T follicular helper cell (primary cell): Measurements from ENCODE around the gene ANKRD10.
"Not testable (repeated sequence)": the region's sequence is repeated elsewhere in the genome, so short reads cannot be mapped to it uniquely, and the experiment has no call there.

Source experiments
- DNase-seq: peaks from one replicate; pipeline ENCODE4 v3.0.0-alpha.2; 2020; ENCODE audit warnings: low read depth
- total RNA-seq, 2 experiments: gene quantifications; one replicate each; lab custom pipeline; 2026; lab: John Stamatoyannopoulos, UW

The ANKRD10 gene
- total RNA-seq: 66.7 to 99.3 reads per million in 2 experiments

DNA sequence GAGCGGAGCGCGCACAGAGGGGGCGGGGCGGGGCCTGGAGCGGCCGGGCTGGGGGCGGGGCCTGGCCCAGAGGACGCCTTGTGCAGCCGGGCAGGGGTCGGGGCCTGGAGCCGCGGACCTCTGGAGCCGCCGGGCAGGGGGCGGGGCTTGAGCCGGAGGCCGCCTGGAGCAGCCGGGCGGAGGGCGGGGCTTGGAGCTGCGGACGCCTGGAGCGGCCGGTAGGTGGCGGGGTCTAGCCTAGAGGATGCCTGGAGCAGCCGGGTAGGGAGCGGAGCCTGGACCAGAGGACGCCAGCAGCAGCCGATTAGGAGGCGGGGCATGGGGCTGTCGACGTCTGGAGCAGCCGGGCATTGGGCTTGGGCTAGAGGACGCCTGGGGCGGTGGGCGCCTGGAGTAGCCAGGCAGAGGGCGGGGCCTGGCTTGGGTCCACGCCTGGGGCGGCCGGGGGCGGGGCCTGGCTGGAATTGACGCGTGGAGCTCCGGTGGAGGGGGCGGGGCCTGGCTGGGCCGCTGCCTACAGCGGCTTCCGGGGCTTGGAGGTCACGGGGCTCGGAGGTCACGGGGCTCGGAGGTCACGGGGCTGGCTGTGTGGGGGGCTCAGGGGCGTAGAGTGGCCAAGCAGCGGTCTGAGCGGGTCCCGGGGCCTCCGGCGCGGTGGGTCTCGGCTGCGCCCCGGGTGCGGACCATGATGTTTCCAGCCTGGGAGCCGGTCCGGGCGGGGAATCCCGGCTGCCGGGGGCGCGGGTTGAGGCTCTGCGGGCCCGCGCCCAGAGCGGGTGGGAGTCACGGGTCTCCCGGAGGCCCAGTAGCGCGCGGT lies at the start of gene ANKRD10:
TSS of gene ANKRD10 (minus strand) at position 13 of the 817 bp plus-strand sequence. CDS start 135 bp downstream, outside the sequence.
- DNase-seq: peak; percentile 86

DNA sequence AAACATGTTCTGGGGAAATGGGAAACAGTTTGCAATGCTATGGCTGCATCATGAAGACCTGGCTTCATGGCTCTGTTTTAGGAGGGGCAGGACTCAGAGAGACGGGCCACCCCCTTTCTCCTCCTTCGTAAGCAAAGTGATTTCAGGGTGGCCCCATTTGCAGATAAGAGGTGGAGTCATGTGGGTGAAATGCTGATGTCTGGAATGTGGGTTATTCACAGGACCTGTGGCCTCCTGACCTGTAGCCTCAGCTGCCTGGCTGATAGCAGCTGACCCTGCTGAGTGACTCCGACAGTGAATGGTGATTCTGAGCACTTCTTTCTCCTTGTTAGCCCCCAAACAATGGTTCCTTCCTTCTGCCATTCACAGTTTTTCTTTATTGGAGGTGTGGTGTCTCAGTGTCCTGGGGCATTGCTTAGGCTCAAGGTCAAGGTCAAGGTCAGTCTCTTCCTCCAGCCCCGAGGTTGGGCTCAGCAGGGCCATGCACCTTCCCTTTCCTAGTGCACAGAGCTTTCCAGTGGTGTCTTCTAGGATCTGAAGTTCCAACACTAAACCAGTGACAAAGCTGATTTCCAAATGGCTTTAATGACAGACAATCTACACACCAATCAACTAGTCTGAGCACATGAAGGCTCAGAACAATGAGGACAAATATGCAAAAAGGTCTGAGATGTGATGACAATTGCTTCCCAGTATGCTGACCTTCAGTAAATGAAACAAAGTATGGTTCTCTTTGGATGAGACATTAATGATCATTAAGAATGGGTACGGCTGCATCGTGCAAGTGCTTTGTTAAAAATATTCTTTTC lies 49.6 kb upstream of the ANKRD10 start:
- no peak for DNase-seq

DNA sequence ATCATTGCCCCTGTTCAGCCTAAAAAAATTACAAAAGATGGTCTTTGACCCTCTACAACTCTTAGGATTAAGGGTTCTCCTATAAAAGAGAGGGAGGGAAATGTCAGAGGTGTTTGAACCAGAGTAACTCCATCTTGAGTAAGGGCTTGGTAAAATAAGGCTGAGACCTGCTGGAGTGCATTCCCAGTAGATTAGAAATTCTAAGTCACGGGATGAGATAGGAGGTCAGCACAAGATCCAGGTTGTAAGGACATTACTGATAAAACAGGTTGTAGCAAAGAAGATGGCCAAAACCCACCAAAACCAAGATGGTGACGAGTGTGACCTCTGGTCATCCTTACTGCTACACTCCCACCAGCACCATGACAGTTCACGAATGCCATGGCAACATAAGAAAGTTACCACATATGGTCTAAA lies 48.7 kb upstream of the ANKRD10 start:
- no peak for DNase-seq

DNA sequence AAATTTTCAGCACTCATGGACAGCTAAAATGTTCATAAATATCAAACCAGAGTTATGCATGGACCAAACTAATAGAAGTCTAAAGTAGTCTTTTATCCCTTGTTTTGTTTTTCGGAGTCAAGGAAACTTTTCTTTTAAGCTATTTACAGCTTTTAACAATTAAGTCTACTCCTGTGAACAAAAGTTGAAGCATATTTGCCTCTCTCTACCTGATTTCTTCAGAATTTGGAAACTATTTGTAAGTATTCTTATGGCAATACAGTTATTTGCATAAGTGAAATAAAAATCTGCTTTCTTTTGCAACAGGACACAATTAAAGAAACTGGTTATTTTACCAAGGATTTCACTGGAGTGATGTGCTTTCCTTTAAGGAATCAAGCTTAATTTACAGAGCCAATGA lies 47.1 kb upstream of the ANKRD10 start:
- DNase-seq: no peak

DNA sequence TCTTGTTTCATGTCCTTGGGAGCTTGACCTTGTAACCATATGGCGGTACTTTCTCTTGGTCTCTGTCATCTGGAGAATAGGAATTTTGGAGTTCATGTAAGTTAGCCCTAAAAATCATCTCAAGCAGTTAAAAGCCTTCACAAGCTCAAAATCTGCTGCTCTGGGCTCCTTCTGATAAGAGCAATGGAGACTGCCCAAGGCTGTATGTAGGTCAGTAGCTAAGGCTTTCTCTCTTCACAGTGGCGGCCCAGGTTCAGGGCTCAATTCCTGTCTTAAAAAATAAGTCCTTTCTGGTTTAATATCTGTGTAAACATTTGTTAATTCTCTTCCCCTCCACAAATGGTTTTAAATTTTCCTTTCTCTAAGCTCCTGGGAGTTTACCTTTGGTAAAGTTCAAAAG lies 45.3 kb upstream of the ANKRD10 start:
- DNase-seq: no peak

DNA sequence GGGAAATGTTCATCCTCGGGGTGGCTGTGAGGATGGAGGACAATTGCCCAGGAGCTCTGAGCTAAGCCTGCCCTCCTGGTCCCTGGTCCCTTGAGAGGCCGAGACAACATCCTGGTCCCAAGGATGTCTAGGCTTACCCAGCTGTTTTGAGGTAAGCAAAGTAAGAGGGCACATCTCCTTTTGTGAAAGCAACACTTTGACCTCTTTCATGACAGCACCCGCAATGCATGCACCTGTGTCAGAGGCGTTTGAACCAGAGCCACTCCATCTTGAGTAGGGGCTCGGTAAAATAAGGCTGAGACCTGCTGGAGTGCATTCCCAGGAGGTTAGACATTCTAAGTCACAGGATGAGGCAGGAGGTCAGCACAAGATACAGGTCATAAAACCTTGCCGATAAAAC lies 43.1 kb upstream of the ANKRD10 start:
- no peak for DNase-seq

DNA sequence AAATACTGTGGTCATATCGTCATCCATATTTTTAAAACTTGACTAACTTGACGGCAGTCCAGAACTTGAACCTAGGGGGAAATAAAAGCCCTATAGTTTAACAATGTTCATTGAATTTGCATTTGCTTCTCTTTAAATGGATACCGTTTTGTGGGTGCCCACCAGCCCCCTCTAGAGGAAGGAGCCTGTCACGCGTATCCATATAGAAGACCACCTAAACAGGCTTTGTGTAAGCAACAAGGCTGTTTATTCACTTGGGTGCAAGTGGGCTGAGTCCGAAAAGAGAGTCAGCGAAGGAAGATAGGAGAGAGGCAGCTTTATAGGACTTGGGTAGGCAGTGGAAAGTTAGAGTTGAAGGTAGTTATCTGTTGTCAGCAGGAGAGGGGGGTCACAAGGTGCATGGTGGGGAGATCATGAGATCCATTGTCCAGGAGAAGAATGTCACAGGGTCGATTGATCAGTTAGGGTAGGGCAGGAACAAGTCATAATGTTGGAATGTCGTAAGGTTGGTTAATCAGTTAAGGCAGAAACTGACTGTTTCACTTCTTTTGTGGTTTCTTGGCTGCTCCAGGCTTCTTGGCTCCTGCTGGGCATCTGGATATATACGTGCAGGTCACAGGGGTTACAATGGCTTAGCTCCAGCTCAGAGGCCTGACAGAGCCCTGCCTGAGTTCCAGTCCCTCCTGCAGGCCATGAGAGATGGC lies 42.5 kb upstream of the ANKRD10 start:
- DNase-seq: no peak

DNA sequence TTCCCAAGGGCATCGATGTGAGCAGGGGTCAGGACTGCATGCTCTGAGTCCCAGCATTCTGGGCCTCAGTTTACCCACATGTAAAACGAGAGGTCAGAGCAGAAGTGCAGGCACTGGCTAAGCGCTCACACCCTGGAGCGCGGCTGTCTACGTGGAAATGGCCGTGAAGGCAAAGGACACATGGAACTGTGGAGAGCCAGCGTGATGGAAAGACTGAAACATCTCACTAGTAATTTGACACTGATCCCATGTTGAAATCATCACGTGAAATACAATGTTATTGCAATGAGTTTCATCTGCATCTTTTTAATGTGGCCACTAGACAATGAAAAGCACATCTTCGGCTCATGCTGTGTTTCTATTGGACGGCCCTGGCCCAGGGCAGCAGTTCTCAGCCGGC lies 41.3 kb upstream of the ANKRD10 start:
- DNase-seq: not testable (repeated sequence)

DNA sequence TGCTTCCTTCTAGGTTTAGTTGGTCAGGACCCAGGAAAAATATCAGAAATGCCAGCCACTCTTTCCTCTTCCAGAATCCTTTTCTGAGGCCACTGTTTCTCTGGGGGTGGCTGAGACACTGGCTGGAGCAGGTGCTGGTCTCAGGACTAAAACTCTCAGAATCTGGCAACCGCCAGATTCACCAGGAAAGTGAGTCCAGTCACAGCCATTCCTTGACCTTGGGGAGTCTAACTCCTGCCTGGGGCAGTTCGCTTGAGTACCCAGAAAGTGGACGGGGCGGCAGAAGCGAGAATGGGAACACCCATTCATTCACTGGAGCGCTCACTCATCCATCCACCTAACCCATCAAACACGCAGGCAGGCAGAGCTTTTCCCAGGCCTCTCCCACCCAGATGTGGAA lies 40.7 kb upstream of the ANKRD10 start:
- not testable (repeated sequence) for DNase-seq

DNA sequence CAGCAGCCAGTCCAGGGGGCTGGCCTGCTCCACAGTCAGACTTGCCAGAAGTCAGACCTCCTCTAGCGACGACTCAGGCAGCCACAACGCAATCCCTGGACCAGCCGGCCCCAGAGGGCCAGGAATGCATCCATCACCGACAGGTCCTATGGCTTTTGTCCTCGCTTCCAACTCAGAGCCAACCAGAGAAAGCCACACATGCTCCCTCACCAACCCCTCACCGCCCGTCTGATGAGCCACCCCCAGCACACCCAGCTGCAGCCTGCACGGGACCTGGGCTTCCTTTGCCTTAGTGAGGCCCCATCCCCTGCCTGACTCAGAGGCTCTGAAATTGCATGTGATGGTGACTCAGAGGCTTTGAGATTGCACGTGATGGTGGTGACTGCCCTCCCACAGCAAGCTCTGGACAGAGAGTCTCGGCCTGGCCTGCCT lies 40.2 kb upstream of the ANKRD10 start:
- not testable (repeated sequence) for DNase-seq

DNA sequence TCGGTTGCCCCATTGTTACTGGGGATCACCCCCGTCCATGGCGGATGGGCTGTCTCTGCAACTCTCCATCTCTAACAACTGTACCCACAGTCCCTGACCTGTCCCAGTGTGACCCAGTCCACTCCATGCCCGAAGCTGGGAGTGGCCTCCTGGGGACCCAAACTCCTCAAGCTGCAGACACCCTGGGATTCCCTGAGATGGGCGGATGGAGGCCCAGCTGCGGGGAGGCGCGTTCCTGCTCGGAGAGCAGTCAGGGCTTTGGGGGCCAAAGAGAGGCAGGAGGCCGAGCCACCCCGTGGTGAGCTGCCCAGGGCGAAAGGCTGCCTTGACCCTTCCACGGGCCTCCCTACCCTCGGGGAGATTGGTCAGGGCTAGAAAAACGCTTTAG lies 39.7 kb upstream of the ANKRD10 start:
- not testable (repeated sequence) for DNase-seq

DNA sequence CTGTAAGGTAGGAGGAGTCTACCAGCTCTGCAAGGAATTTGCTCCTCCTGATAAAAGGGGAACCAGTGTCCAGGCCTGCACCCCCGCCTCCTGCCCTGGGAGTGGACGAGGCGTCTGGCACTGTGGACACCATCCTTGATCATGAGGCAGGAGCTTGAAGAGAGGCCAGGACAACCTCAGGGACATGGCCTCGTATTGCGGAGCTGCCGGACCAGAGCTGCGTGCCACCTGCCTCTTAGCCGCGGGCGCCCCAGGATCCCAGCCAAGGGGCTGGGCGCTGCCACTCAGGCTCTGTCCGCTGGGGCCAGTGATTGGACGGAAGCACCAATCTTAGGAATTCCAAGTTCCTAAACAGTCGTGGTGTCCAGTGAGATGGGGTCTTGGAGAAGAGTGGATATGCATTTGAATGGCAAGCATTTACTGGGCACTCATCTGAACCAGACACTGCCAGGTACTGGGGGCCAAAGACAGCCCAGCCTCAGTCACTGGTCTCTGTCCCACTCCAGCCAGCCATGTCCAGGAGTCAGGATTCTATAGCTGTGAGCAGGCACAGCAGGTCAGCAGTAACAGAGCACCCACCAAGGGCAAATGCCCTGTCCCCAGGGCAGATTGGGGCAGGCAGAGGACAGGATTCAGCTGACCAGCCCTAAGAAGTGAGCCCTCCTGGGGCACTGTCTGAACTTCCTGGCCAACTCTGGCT lies 39.1 kb upstream of the ANKRD10 start:
- DNase-seq: no peak

DNA sequence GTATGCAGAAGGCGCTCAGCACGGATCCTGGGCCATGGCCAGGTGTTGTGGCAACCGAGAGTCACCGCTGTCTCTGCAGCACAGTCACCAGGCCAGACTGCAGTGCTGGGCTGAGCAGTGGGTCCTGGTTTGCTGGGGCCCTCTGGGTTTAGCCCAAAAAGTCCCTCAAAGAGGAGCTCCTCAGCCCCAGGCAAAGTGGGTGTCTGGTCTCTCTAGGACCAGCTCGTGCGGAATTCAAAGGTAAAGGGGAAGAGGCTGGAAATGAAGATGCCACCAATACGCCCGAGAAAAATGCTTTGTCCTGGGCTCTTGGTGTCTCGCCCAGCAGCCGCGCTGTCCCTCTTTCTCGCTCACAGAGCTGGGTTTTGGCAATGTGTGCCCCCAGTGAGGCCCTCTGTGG lies 38.5 kb upstream of the ANKRD10 start:
- no peak for DNase-seq

DNA sequence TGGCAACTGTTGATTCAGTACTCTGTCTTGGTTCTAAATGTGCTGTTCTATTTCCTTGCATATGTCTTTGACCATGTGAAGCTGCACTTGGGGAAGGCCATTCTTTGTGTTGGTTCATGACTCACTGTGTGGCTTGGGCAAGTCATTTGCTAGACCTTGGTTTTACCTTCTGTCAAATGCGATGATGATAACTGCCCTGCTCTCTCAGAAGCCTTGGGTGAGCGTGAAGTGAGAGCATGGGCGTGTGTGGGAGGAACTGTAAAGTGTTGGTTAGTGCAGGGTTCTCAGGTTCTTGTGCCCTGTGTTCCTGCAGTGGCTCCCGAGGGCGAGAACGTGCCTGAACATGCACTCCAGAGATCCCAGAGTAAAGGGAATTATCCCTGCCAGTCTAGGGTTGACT lies 37.3 kb upstream of the ANKRD10 start:
- not testable (repeated sequence) for DNase-seq

DNA sequence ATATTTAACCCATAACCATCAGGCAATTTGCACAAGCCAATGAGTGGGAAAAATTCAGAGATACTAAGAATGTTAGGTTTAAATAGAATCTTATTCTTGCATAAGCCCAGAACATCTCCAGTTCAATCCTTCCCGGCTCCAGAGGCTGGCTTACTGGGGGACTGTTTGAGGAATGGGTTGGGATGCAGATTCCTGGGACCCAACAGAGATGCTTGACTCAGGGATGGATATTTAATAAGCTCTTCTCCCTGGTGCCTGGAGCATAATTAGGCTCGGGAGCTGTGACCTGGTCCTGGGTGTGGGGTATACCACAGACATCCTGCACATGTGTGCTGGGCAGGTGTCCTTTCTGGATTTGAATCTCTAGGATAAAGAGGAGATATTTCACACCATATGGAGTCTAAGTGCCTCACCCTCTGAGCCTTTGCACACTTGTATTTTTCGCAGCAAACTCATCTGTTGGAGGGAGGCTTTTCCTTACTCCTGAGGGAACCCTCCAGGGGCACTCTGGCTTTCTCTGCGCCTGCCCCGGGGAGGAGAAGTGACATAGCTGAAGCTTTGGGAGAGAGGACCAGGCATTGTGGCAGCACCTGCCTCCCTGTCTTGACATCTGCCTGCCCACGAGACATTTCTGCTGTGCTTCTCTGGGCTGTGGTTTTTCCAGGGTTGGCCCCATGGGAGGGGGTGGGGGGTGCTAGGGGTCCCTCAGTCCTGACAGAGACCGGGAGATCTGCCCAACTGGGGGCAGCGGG lies 36.1 kb upstream of the ANKRD10 start:
- DNase-seq: no peak

DNA sequence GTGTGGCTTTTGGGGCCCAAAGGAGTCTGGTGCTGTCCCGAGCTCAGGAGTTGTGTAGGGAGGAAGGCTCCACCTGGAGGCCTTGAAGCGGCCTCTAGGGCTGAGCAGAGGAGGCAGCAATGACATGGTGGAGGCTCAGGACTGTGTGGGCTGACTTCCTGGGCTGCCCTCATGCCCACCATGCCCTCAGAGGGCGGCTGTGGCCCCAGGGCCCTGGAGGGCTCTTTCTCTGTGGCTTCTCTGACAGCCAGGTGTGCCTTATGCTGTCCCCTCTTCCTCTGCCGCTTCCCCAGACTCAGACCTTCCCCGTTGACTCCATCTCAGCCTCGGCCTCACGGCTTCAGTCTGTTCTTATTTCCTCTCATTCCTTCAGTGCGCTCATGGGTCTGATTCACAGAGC lies 35.5 kb upstream of the ANKRD10 start:
- DNase-seq: no peak

DNA sequence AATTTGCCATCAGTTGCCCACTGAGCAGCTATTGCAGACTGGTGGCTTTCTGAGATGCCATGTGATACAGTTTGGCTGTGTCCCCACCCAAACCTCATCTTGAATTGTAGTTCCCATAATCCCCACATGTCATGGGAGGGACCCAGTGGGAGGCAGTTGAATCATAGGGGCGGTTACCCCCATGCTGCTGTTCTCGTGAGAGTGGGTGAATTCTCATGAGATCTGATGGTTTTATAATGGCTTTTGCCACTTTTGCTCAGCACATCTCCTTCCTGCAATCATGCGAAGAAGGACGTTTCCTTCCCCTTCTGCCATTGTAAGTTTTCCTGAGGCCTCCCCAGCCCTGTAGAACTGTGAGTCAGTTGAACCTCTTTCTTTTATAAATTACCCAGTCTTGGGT lies 34.8 kb upstream of the ANKRD10 start:
- DNase-seq: no peak

DNA sequence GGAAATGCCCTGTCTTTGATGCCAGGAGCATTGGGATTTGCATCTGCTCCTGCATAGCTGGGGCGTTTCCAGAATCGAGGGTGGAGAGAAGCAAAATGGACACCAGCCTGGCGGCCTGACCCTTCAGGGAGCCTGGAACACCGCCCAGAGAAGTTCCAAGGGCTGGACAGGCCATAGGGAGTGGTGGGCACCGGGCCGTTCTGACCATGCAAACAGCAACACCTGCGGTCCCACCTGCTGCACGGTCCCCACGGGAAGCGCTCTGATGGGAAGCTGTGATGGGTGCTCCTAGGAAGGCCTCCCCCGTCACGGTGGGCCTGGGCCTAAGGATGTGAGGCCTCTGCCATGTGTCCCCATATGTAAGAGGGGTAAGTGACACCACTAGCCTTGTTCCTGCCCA lies 34.2 kb upstream of the ANKRD10 start:
- no peak for DNase-seq

DNA sequence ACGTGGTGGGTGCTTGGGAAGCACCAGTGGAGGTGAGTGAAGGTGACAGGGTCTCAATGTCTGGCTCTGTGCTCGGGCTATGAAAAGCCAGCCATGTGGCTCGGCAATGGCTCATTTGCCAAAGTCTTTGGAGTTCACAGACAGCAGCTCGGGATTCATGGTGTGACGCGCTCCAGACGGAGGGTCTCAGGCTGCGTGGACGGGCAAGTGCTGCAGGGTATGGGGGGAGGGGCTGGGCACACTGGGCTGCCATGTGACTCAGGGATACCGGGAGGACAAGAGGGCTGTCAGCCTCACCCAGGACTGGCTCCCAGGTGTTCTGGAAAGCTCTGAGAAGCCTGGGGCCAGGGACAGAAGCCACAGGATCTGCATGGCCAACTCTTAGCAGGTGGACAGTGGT lies 32.5 kb upstream of the ANKRD10 start:
- DNase-seq: not testable (repeated sequence)

DNA sequence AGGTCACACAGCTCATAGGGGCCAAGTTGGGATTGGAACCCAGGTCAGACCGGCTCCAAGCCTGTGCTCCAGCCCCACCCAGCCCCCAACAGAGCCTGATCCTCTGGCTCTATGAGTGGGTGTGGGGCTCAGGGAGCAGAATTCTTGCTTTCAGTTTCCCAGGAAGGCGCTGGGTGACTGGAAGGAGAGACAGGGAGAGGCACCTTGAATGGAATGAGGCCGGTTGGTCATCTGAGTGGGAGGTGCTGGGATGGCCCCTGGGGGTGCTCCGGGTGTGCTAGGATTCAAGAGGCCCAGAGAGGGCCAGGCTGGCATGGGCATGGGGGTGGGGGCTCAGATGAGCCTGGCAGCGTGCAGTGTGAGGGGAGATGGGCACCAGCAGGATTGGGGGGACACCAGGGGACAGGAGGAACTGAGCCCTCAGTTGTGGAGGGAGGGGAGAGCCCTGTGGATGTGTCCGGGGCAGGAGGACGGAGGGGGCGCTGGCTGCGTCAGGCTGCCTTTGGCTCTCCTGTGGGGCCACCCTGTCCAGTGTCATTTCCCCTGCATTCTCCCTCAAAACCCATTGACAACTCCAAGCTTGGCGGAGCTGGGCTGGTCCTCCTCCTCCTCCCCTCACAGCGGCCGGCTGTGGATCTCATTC lies 31.2 kb upstream of the ANKRD10 start:
- DNase-seq: no peak
